GM19468 (cell line): ENCODE results near the gene ERCC6L.

Experiments used
- ATAC-seq: cut with Tn5 transposase; IDR thresholded peaks from one replicate; pipeline ENCODE4 v1.9.1; 2021; ENCODE audit warnings: mild to moderate bottlenecking, moderate library complexity, moderate number of reproducible peaks; ENCODE audit not compliant: unreplicated experiment; ENCODE audit errors: extremely low read depth

ERCC6L gene, protein sequence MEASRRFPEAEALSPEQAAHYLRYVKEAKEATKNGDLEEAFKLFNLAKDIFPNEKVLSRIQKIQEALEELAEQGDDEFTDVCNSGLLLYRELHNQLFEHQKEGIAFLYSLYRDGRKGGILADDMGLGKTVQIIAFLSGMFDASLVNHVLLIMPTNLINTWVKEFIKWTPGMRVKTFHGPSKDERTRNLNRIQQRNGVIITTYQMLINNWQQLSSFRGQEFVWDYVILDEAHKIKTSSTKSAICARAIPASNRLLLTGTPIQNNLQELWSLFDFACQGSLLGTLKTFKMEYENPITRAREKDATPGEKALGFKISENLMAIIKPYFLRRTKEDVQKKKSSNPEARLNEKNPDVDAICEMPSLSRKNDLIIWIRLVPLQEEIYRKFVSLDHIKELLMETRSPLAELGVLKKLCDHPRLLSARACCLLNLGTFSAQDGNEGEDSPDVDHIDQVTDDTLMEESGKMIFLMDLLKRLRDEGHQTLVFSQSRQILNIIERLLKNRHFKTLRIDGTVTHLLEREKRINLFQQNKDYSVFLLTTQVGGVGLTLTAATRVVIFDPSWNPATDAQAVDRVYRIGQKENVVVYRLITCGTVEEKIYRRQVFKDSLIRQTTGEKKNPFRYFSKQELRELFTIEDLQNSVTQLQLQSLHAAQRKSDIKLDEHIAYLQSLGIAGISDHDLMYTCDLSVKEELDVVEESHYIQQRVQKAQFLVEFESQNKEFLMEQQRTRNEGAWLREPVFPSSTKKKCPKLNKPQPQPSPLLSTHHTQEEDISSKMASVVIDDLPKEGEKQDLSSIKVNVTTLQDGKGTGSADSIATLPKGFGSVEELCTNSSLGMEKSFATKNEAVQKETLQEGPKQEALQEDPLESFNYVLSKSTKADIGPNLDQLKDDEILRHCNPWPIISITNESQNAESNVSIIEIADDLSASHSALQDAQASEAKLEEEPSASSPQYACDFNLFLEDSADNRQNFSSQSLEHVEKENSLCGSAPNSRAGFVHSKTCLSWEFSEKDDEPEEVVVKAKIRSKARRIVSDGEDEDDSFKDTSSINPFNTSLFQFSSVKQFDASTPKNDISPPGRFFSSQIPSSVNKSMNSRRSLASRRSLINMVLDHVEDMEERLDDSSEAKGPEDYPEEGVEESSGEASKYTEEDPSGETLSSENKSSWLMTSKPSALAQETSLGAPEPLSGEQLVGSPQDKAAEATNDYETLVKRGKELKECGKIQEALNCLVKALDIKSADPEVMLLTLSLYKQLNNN

DNA sequence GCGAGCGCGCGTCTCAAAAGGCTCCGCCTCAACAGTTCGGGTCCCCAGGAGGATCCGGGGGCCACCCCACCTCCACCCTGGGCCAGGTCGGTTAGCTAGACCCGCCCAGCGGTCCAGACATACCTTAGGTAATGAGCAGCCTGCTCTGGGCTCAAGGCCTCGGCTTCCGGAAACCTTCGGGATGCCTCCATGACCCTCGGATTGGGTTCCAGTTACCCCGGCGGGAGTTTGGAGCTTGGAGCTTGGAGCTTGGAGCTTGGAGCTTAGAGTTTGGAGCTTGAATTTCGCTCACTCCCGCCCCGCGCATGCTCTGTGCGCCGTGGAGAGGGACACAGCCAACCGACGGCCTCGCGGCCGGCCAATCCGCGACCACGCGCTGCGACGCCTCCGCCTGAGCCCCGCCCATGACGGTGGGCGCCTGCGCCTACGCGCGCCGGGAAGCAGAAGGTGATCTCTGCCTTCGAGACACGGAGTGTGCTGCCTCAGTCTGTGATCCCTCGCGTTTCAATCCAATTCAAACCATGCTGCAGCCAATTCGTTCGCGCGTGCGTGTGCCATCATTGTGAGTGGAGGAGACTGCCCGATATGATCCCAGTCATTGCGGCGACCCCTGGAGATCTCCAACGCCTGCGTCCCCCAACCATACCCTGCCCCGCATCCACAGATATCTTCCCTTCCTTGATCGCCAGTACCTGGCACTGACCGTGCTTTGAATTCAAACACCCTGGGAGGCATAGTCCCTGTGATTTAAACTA lies at the start of gene ERCC6L:
ERCC6L (minus strand) TSS at position 307 of the 755 bp plus-strand sequence; CDS start at position 191, 116 bp downstream.
- peak; percentile 93 for ATAC-seq

DNA sequence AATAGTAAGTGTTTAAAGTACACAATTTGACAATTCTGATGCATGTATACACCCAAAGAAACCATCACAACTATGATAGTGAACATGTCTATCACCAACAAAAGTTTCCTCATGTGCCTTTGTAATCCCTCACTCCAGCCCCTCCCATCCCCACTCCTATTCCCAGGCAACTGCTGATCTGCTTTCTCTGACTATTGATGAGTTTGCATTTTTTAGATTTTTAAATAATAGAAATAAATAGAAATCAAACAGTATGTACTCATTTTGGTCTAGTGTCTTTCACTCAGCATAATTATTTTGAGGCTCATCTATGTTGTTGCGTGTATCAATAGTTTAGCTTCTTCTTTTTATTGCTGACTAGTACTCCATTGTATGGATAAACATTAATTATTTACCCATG lies 43.5 kb upstream of the ERCC6L start:
- no peak for ATAC-seq

DNA sequence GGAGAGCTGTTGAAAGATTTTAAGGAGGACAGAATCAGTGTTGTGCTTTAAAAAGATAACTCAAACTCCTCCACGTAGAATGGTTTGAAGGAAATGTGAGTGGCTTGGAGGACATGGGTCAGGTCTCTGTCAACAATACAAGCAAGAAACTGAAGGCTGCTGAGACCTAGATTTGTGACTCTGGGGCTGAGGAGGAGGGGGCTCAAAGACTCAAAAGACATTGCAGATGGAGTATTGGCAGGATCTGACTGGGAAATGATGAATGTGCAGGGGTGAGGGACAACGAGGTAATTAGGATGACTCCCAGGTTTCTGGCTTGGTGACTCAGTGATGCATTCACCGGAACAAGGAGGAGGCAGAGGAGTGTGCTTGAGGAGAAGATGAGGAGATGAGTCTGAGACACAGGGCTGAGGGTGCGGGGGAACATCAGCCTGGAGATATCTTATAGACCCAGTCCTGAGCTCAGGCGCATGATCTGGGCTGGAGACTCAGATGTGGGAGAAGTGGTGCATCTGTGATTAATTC lies 41.6 kb upstream of the ERCC6L start:
- ATAC-seq: no peak

DNA sequence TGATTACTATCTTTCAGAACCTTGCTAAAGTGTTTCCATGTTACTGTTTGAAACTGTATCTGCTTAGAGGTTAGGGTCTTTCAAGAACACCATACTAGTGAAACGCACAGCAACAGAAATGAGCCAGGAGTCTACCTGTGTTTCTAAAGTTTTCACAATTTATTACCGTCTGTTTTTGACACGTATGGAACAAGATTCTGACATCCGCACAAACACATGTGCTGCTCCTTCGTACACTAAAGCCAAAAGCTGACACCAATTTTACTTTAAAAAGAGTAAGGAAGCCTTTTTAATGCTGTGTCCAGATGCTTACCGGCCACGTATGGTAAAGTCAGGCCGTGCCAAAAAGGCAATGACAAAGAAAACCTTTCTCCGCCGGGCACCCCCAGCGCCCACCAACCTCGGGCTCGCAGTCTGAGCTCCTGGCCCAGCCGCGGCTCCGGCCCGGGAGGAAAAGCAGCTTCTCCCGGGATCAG lies 37.7 kb upstream of the ERCC6L start:
- ATAC-seq: no peak

DNA sequence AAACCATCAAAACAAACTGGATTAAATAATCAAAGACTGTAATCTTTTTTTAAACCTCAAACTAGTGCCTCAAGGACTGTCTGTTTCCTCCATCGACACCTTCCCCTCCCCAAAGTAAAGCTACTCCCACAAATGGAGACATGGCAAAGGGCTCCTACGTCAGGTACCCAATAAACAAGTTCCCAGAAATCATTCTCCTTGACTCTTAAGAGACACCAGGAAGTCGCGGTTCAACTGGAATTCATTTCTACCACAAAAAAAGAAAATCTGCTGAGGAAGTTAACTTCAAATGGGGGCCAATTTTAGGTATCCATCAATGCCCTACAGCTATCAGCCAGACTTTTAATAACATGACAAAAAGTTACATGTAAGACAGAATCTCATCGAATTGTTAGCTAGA lies 35.7 kb upstream of the ERCC6L start:
- no peak for ATAC-seq

DNA sequence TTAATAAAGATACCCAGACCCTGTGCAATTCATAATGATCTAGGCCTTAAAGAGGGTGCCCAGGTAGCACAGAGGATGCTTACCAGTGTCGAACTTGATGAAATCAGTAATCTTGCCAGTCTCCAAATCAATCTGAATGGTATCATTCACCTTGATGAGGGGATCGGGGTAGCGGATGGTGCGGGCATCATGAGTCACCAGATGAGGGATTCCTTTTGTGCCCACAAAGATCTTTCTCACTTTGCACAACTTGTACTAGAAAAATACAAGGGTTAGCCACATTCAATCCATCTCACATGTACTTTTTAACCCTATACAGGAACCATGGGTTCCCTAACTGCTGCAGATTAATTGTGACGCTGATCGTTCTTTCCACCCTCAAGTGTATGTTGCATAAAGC lies 34.9 kb upstream of the ERCC6L start:
- no peak for ATAC-seq

DNA sequence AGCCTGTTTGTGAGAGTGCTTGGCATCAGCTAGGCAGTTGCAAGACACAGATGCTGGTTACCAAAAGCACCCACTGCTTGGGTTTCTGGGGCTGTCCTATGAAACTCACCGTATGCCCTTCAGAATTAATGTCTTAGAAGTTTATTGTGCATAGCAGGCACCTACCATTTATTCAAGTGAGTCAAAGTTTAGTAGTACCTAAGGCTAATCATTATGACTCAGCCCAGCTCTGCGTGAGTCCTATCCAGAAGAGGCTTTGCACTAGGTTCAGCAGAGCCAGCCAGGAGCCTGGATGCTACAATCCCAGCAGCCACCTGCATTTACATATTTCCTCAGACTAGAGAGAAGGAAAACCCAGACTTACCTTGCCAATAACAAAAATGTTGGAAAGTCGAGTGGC lies 34.0 kb upstream of the ERCC6L start:
- ATAC-seq: no peak

DNA sequence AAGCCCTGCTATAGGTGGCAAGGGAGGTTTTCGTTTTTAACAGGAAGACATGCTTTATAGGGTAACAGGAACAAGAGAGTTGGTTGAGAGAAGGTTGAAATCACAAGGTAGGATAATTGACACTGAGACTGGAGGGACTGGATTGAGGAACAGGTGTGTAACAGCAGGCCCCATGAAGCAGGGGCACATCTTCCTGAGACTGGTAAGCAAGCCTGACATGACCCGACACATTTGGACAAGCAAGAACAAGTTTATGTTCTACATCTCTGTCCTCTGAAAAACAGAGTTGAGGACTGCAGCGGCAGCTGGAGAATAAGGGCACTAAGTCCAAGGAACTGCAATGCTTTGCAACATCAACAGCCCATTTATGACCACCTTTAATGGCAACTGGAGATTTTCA lies 33.0 kb upstream of the ERCC6L start:
- no peak for ATAC-seq

DNA sequence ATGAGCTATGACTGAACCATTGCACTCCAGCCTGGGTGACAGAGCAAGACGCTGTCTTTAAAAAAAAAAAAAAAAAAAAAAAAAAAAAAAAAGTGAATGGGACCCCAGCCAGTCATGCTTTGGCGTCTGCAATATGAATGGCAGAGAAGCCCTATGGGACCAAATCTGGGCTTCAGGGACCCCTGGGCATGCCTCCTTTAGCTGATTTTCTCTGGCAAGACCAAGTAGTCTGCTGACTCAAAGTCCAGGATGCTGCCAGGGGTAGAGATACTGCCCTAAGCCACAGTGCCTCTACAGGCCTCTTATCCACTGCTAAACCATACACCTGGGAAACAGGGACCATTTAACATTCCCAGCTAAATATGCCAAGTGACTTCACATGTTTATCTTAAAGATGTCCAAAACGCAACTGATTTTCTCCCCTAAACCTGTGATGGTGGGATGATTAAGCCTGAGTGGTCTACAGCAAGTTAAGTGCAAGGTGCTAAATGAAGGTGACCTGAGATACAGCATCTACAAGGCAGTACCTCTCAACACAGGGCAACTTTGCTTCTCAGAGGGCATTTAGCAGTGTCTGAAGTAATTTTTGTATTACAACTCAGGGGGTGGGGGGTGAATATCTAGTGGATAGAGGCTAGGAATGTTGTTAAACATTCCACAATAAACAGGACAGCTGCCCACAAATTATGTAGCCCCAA lies 32.4 kb upstream of the ERCC6L start:
- no peak for ATAC-seq

DNA sequence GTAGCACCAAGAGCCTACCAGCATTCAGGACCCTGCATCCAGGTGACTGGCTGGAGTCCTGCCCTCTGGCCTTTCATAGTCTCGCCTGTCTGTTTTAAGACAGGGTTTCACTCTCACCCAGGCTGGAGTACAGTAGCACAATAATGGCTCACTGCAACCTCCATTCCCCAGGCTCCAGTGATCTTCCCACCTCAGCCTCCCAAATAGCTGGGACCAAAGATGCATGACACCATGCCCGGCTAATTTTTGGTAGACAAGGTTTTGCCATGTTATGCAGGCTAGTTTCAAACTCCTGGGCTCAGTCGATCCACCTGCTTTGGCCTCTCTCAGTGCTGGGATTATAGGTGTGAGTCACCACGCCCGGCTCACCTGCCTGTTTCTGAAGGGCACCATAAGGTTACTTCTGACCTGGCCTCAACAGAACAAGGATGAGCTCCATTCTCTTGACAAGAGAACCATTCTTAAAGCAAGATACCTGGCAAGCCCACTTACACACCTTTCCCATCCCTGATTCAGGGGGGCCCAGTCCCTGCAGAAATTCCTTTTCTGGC lies 31.6 kb upstream of the ERCC6L start:
- ATAC-seq: no peak

DNA sequence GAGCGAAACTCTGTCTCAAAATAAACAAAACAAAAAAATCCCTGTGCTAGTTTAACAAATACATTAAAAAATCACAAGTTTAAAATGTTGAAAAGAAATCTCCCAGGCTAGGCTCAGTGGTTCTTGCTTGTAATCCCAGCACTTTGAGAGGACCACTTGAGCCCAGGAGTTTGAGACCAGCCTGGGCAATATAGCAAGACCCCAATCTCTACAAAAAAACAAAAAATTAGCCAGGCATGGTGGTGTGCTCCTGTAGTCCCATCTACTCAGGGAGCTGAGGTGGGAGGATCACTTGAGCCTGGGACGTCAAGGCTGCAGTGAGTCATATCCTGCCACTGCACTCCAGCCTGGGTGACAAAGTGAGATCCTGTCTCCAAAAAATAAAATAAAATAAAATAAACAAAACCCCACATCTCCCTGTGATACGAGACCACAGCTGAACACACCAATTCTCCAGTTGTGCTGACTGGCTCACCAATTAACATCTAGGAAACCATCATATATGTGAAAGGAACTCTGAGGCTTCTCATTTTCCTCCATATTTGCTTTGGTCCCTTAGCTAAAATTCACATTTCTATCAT lies 30.9 kb upstream of the ERCC6L start:
- ATAC-seq: no peak

DNA sequence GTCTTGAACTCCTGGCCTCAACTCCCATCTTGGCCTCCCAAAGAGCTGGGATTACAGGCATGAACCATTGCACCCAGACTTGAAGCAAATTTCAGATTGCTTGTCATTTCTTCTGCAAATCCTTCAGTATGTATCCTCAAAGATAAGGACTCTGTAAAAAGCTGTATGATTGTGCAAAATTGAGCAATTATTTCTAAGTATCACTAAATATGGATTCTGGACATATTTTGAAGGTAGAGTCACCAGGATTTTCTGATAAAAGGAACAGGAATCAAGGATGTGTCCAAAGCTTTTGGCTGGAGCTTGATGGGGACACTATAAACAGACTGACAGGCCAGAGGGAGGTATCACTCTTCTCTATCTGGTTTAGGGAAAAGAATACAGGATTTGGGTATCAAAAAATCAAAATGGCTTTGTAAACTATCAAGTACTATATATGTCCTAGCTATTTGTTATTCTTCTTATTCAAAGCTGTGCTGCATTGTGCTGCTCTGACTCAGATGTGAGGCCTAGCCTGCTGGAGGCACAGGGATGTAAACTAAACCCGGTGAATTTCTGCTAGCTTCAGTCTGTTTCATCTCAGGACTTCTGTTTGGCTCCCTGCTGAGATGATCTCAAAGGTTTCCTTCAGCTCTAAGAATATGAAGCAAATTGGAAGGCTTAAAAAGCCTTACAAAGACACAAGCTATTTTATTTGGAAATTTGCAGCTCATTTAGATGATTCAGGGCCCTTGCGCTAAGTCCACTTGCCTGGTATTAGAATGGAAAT lies 30.0 kb upstream of the ERCC6L start:
- ATAC-seq: no peak

DNA sequence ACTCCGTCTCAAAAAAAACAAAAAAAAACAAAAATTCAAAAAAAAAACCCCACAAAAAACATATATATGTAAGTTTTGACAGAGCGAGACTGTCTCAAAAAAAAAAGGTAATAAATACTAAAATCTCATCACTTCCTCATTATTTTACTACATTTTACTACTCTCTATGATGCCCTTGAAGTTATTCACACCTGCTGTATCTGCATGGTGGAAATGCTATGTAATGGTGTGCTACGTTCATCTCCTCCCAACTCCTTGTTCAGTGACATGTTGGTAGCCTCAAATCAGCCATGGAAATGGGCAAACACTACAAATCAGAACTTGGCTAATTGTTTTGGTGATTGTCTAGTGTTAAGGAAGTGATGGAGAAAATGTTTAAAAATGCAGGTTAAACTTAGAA lies 26.4 kb upstream of the ERCC6L start:
- no peak for ATAC-seq

DNA sequence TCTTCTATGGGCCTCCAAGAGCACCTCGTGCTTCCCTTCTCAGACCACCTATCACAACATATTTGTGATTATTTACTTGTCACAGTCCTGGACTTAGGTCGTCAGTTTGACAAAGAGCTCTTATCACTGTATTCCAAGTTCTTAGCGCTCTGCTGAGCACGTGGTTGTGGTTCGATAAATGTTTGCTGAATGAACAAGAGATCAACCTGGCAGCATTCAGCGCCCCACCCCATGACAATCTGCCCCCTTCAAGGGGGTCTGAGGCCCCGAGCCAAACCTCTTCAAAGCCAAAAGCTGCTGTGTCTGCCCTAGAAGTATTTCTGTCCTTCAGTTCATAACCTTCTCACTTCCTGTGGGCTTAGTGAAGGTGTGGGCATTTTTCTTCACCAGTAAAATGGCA lies 23.2 kb upstream of the ERCC6L start:
- ATAC-seq: no peak

DNA sequence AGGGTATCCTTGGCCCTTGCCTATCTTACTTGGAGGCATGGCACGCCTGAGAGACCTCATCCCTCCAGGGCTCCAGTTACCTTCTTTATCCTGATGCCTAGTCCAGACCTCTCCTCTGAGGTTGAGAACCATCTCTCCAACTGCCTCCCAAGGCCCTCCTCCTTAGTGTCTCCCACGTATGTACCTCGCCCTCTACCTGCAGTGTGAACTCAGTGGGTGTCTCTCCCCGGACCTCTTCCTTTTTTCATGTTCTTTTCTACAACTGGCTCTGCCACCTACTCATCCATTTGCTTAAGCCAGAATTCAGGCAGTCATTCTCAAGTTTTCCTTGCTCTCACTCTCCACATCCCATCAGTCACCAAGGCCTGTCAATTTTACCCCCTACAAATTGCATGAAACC lies 21.6 kb upstream of the ERCC6L start:
- ATAC-seq: no peak

DNA sequence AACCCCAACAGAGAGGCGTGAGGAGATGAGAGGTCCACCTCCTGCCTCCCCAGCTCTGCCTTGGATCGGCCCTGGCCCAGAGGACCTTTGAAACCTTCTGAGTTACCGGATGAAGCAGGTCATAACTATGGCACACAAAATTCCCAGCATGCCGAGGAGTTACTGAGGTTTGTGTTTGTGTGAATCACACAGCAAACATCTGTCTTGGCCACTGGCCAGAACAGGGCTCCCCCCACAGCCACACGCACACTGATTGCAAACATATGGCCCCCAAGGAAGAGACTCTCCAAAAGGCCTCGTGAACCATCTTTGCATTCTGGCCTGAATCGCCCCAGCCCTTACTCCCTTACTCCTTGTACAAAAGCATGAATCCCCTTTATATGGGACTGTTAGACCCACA lies 19.3 kb upstream of the ERCC6L start:
- ATAC-seq: no peak

DNA sequence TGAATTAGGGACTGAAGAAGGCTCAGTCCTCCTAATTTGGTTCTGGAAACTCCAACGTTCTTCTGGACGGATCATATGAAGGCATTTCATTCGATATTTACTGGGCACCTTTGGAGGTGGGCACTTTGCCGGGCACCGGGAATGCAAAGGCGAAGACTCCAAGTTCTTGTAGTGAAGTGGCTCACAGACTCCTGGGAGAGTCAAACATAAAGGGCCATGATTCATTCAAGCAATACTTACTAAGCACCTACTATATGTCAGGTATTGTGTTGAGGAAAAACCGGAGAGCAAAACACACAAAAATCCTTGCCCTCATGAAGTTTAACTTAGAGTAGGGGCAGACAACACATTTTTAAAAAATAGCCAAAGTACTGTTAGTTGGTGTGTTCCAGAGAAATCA lies 17.0 kb upstream of the ERCC6L start:
- ATAC-seq: no peak

DNA sequence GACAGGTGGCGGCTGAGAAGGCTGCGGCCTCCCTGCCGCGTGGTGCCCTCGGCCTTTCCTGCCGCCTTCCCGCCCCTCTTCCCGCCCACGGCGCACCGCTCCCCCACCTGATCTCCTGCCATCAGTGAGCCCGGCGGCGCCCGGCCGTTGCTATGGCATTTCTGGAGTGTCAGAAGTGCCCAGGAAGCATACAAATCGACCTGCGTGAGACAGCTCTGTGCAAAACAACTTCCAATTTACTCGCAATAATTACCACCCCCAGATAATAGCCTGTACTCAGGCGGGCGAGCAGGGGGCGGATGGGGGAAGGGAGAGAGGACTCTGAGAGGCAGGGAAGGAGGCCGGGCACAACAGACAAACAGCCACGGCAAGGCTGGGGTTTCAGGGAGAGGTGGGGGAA lies 16.6 kb upstream of the ERCC6L start:
- no peak for ATAC-seq
